OCI-LY3 (cell line): ENCODE measurements around the gene HBZ.

Experiments
- H2AFZ ChIP-seq: fragments of 200-600, 300-600 bp; shearing (Covaris generic); 2 replicates; pipeline ENCODE4 v1.6.0; 2014; ENCODE audit warnings: antibody characterized with exemption, low read depth, low read length
- H3K27ac ChIP-seq: fragments of 200-600, 300-600 bp; sonication (generic); 2 replicates; pipeline ENCODE4 v1.5.1; 2014; ENCODE audit warnings: mild to moderate bottlenecking, low read length, moderate library complexity, mixed read lengths
- H3K27me3 ChIP-seq: fragments of 200-600, 300-600 bp; sonication (generic); 2 replicates; pipeline ENCODE4 v1.6.1; 2014; ENCODE audit warnings: low read depth, low read length, mixed read lengths
- H3K36me3 ChIP-seq: fragments of 200-600, 300-600 bp; sonication (generic); replicated peaks from 2 replicates; pipeline ENCODE3; 2014; ENCODE audit warnings: low read depth, low read length, mixed read lengths
- H3K4me1 ChIP-seq: fragments of 300-600, 200-600 bp; sonication (generic); 2 replicates; pipeline ENCODE4 v1.6.1; 2014; ENCODE audit warnings: low read length, mixed read lengths
- H3K4me2 ChIP-seq: fragments of 200-600, 300-600 bp; sonication (generic); 2 replicates; pipeline ENCODE4 v1.6.1; 2014; ENCODE audit warnings: low read length, mixed read lengths
- H3K4me3 ChIP-seq: fragments of 300-600, 200-600 bp; sonication (generic); 2 replicates; pipeline ENCODE4 v1.5.1; 2014; ENCODE audit warnings: antibody characterized with exemption, mild to moderate bottlenecking, low read length, moderate library complexity
- H3K79me2 ChIP-seq: fragments of 300-600, 200-600 bp; shearing (Covaris generic); 2 replicates; pipeline ENCODE4 v1.6.1; 2014; ENCODE audit warnings: mild to moderate bottlenecking, low read length, mixed read lengths
- H3K9ac ChIP-seq: fragments of 300-600, 200-600 bp; shearing (Covaris generic); 2 replicates; pipeline ENCODE4 v1.6.0; 2014; ENCODE audit warnings: mild to moderate bottlenecking, low read length, moderate library complexity
- H3K9me3 ChIP-seq: fragments of 200-600, 300-600 bp; shearing (Covaris generic); 2 replicates; pipeline ENCODE4 v1.6.1; 2014; ENCODE audit warnings: low read length, mixed read lengths; ENCODE audit not compliant: insufficient read depth
- H4K20me1 ChIP-seq: fragments of 200-600, 300-600 bp; sonication (generic); 2 replicates; pipeline ENCODE4 v1.6.1; 2016; ENCODE audit warnings: low read length, mixed read lengths; ENCODE audit not compliant: insufficient read depth
- EZH2phosphoT487 ChIP-seq: fragments of 200-600 bp; shearing (Covaris generic); IDR thresholded peaks from 2 replicates; pipeline ENCODE4 v1.6.1; 2018; ENCODE audit warnings: antibody characterized with exemption, mixed run types, low read depth
- TF ChIP-seq, protein P1 (sequence below): fragments of 200-600, 300-600 bp; sonication (generic); IDR thresholded peaks from 2 replicates; pipeline ENCODE4 v1.5.1; 2014; ENCODE audit warnings: antibody characterized with exemption, low read length, low read depth

Gene HBZ

DNA sequence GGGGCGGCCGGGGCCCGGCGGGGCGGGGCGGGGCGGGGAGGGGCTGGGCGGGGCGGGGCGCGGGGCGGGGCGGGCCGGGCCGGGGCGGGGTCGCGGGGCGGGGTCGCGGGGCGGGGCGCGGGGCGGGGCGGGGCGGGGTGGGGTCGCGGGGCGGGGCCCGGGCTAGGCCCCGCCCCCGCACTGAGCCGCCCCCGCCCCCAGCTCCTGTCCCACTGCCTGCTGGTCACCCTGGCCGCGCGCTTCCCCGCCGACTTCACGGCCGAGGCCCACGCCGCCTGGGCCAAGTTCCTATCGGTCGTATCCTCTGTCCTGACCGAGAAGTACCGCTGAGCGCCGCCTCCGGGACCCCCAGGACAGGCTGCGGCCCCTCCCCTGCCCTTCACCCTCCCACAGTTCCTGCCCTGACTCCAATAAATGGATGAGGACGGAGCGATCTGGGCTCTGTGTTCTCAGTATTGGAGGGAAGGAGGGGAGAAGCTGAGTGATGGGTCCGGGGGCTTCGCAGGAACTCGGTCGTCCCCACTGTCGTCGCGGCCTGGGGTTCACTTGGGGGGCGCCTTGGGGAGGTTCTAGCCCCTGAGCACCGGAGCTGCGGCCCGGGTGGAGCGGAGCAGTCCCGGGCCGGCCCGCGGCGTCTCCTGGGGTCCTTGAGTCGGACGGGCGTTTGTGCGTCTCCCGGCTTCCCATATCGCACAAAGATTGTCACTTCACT, 12.5 kb downstream of the HBZ start:
- no peak overlapping the region for H2AFZ ChIP-seq
- no peaks in the 10 kb centered on the region for H3K27me3 ChIP-seq
- no peak overlapping the region for H3K27ac ChIP-seq
- H3K4me2 ChIP-seq: no peak overlapping the region
- TF ChIP-seq, protein P1, sequence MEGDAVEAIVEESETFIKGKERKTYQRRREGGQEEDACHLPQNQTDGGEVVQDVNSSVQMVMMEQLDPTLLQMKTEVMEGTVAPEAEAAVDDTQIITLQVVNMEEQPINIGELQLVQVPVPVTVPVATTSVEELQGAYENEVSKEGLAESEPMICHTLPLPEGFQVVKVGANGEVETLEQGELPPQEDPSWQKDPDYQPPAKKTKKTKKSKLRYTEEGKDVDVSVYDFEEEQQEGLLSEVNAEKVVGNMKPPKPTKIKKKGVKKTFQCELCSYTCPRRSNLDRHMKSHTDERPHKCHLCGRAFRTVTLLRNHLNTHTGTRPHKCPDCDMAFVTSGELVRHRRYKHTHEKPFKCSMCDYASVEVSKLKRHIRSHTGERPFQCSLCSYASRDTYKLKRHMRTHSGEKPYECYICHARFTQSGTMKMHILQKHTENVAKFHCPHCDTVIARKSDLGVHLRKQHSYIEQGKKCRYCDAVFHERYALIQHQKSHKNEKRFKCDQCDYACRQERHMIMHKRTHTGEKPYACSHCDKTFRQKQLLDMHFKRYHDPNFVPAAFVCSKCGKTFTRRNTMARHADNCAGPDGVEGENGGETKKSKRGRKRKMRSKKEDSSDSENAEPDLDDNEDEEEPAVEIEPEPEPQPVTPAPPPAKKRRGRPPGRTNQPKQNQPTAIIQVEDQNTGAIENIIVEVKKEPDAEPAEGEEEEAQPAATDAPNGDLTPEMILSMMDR: no peak
- TF ChIP-seq EZH2phosphoT487: no peak
- no peaks in the 10 kb centered on the region for H3K9me3 ChIP-seq
- no peaks in the 10 kb centered on the region for H4K20me1 ChIP-seq
- no peak overlapping the region for H3K9ac ChIP-seq
- no peaks in the 10 kb centered on the region for H3K4me1 ChIP-seq
- no peaks in the 10 kb centered on the region for H3K79me2 ChIP-seq
- no peak overlapping the region for H3K4me3 ChIP-seq
- no peaks in the 10 kb centered on the region for H3K36me3 ChIP-seq

DNA sequence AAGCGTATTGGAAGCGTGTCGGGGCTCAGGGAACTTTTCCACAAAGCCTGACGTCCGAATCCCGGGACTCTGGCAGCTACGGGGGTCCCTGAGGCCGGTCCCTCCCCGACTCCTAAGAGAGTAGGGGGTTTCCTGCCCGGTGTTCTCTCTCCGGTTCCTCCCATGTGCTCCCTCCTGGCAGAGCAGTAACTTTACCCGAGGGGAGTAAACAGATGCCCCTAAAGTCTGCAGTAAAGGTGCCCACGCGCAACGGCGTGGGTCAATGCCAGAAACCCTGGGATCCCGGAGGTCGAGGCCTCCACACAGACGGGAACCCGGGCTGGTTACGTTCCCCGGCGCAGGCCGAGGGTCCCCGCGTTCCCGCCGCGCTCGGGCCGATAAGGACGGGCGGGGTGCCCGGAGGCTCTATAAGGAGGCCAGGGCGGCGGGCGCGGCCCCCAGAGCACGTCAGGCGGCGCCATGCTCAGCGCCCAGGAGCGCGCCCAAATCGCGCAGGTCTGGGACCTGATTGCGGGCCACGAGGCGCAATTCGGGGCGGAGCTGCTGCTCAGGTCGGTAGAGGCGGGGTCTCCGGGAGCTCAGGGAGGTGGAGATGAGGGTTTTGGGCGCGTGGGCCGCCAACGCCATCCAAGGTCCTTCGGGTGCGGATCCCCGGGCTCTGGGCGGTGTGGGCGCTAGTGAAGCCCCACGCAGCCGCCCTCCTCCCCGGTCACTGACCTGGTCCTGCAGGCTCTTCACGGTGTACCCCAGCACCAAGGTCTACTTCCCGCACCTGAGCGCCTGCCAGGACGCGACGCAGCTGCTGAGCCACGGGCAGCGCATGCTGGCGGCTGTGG, 13.3 kb downstream of the HBZ start, which contains the start of gene HBM:
HBM (plus strand) TSS at position 440 of the 836 bp plus-strand sequence; CDS start at position 460, 20 bp downstream.
- Histone ChIP-seq H3K4me1 (no peaks in the 10 kb centered on the region), H3K9ac (no peak within 1 kb of the TSS), H3K9me3 (no peaks in the 10 kb centered on the region), H3K36me3 (no peaks in the 10 kb centered on the region), H3K27ac (no peak within 1 kb of the TSS), H2AFZ (no peak within 1 kb of the TSS), H3K79me2 (no peaks in the 10 kb centered on the region), H4K20me1 (no peaks in the 10 kb centered on the region), H3K4me3 (no peak within 1 kb of the TSS), H3K27me3 (no peaks in the 10 kb centered on the region), H3K4me2 (no peak within 1 kb of the TSS)
- TF ChIP-seq EZH2phosphoT487: no peak
- TF ChIP-seq, protein P1: no peak

DNA sequence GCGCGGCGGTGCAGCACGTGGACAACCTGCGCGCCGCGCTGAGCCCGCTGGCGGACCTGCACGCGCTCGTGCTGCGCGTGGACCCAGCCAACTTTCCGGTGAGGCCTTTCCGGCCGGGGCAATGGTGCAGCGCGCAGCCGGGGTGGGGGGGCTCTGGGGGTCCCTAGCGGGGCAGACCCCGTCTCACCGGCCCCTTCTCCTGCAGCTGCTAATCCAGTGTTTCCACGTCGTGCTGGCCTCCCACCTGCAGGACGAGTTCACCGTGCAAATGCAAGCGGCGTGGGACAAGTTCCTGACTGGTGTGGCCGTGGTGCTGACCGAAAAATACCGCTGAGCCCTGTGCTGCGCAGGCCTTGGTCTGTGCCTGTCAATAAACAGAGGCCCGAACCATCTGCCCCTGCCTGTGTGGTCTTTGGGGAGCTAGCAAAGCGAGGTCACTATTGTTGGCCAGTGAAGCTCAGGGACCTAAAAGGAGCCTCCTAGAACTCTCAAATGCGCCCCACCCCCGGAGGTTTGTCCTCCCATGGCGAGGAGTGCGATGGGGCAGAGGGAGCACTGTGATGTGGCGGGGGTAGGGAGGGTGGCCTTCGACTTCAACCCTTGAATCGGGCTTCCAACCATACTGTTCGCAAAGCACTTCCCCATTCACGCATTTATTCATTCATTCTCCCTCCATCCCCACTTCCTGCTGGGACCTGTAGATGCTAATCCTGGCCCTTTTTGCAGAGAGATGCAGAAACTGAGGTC, 14.1 kb downstream of the HBZ start:
- no peak overlapping the region for H3K4me2 ChIP-seq
- H3K4me3 ChIP-seq: no peak overlapping the region

More for the DNA sequence above, 14.1 kb downstream of the HBZ start:
- Histone ChIP-seq H3K79me2 (no peaks in the 10 kb centered on the region), H3K4me1 (no peaks in the 10 kb centered on the region), H3K27ac (no peak overlapping the region), H3K36me3 (no peaks in the 10 kb centered on the region), H3K27me3 (no peaks in the 10 kb centered on the region), H3K9ac (no peak overlapping the region), H4K20me1 (no peaks in the 10 kb centered on the region), H3K9me3 (no peaks in the 10 kb centered on the region), H2AFZ (no peak overlapping the region)
- no peak for TF ChIP-seq EZH2phosphoT487
- TF ChIP-seq, protein P1: no peak
